AG04450 (cell line): ENCODE data around the gene TMEM185A. TPM values are rescaled to one million over a fixed set of nuclear protein-coding genes. Genes with fewer than 3 reads are reported as not detected.

Source experiments
- CTCF ChIA-PET: fragments of 300-600, 350-600 bp; formaldehyde crosslinking; extraction: SDS; loops from one replicate; lab custom pipeline; 2022; ENCODE audit warnings: antibody characterized with exemption, inconsistent platforms; lab: Charles Lee
- POLR2A ChIA-PET: fragments of 350-600 bp; formaldehyde crosslinking; extraction: SDS; loops from one replicate; lab custom pipeline; 2021; ENCODE audit warnings: antibody characterized with exemption, inconsistent platforms; lab: Yijun Ruan, JAX
- DNase-seq: peaks from one replicate; pipeline ENCODE4 v3.0.0-alpha.2; 2011; ENCODE audit warnings: low read depth, low spot score
- H3K27ac ChIP-seq: one replicate; pipeline ENCODE4 v1.5.1; 2012; ENCODE audit warnings: low read depth, low read length, control low read depth
- H3K27me3 ChIP-seq: one replicate; pipeline ENCODE4 v1.6.0; 2012; ENCODE audit warnings: low read length; ENCODE audit not compliant: control insufficient read depth, insufficient read depth
- H3K4me3 ChIP-seq: 2 replicates; pipeline ENCODE4 v1.5.1; 2011; ENCODE audit warnings: mild to moderate bottlenecking, low read depth, low read length, control low read depth
- H3K9me3 ChIP-seq: 2 replicates; pipeline ENCODE4 v1.5.1; 2012; ENCODE audit warnings: low read length; ENCODE audit not compliant: control insufficient read depth, insufficient read depth
- CTCF ChIP-seq: IDR thresholded peaks from 2 replicates; pipeline ENCODE4 v1.5.1; 2011; ENCODE audit warnings: low read depth, low read length, control low read depth, inconsistent platforms
- polyA plus RNA-seq: library from polyadenylated mRNA; depleted of rRNA; stranded (reverse); fragments of >200 nt; gene quantifications from 2 replicates; pipeline ENCODE4 v1.2.3, GENCODE V29; 2011

TMEM185A gene
- polyA plus RNA-seq, 1 experiment = 21.4 TPM

DNA sequence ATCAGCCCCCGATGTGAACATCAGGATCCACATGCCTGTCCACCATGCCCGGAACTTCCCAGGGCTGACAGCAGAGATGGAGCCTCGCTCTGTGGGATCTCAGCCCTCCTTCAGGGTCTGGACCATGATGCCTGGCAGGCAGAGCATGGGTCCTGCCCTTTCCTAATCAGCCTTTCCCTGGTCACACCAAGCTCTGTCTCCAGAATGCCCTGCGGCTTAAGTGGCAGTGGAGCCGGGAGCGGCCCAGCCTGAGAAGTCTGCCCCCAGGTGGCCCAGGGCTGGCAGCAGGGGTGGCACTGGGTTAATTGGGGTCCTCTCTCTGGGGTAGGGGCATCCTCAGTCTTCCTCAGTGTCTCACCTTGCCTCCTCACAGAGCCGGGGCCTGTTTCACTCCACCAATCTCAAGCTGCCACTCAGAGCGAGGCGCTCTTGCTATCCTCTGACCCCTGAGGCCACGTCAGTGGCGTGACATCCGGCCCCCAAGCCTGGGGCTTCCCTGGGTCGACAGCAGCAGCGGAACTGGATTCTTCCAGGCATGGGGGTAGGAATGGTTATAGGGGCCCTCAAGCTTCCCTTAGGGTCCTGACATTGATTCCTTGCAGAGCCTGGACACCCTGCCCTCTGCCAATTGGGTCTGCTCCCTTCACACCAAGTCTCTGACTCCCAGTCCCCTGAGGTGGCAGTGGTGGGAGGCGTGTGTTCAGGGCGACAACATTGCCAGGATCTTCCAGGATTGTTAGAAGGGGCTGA lies 20.8 kb upstream of the TMEM185A start:
- no peaks in the 10 kb centered on the region for H3K27me3 ChIP-seq
- no peak overlapping the region for H3K27ac ChIP-seq
- TF ChIP-seq CTCF = no peak
- no peak for DNase-seq
- ChIA-PET POLR2A (no interaction called here), CTCF (no interaction called here)
- H3K9me3 ChIP-seq = no peaks in the 10 kb centered on the region
- H3K4me3 ChIP-seq = no peak overlapping the region

GRCh38 chrX:149650162-149650561 lies 18.6 kb upstream of the TMEM185A start:
- no peak for TF ChIP-seq CTCF
- H3K4me3 ChIP-seq = no peak overlapping the region
- no peak for DNase-seq
- no peak overlapping the region for H3K27ac ChIP-seq
- ChIA-PET POLR2A (no interaction called here), CTCF (no interaction called here)
- no peaks in the 10 kb centered on the region for H3K9me3 ChIP-seq
- H3K27me3 ChIP-seq = no peaks in the 10 kb centered on the region

- no peaks in the 10 kb centered on the region for H3K9me3 ChIP-seq
- POLR2A ChIA-PET = no interaction called here
- DNase-seq = no peak
- H3K27me3 ChIP-seq = no peaks in the 10 kb centered on the region
- TF ChIP-seq CTCF = no peak
- CTCF ChIA-PET = no interaction called here
- H3K27ac ChIP-seq = no peak overlapping the region
- no peak overlapping the region for H3K4me3 ChIP-seq
Observed at GRCh38 chrX:149648932-149649331, 17.3 kb upstream of the TMEM185A start.

DNA sequence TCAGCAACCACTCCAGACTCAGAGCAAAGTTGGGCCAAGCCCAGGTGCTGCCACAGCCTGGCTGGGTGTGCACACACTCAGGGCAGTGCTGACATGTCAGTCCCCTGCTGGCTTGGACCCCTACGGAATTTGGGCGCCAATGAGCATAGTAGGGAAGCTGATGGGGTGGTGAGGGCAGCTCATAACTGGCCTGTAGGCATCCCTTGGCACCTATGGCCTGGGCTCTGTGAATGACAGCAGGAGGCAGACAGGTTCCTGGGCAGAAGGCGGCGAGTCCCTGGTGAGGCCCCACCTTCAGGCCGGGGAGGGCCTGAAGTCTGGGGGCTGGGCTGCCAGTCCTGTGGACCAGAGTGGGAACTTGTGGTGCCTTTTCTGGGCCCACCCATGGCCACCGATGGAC lies 15.9 kb upstream of the TMEM185A start:
- Histone ChIP-seq H3K27me3 (no peaks in the 10 kb centered on the region), H3K4me3 (no peak overlapping the region), H3K9me3 (no peaks in the 10 kb centered on the region), H3K27ac (no peak overlapping the region)
- POLR2A ChIA-PET = no interaction called here
- no peak for TF ChIP-seq CTCF
- no peak for DNase-seq
- CTCF ChIA-PET = no interaction called here

DNA sequence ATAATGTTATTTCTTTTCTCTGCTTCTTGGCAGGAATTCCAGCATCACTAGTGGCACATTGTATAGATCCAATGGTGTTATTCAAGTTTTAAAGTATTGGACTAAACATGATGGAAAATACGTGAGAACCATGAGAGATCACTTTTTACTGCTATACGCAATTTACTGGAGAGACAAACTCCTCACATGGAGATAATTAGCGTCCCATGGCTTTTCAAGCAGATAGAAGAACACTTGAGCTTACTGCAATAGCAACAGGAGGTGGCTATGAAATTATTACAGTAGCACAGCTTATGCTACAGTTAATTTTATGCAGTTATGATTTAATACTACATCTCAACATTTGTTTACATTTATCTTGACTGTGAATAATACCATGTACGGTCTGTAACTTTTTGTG lies 11.9 kb upstream of the TMEM185A start:
- H3K27ac ChIP-seq = no peak overlapping the region
- no peaks in the 10 kb centered on the region for H3K27me3 ChIP-seq
- no peak overlapping the region for H3K4me3 ChIP-seq
- ChIA-PET CTCF (no interaction called here), POLR2A (no interaction called here)
- DNase-seq = no peak
- no peaks in the 10 kb centered on the region for H3K9me3 ChIP-seq
- TF ChIP-seq CTCF = no peak
